ENCODE data around the gene TTC21A.

The TTC21A gene

GRCh38 chr3:39136533-39137434 is 29.3 kb downstream of the TTC21A start:
- no peaks in the 10 kb centered on the region for H3K9me3 ChIP-seq (replicated peaks; ENCODE audit: insufficient read depth, low read length)
- H3K4me2 ChIP-seq (ENCODE audit: low read depth, low read length) = no peak overlapping the region
- H3K27me3 ChIP-seq (replicated peaks; ENCODE audit: insufficient read depth, low read length) = no peaks in the 10 kb centered on the region
- no peaks in the 10 kb centered on the region for H3K4me1 ChIP-seq (ENCODE audit: low read length)
- TF ChIP-seq CTCF (IDR thresholded peaks at IDR 0.05; ENCODE audit: low read length) (no peak), EZH2phosphoT487 (IDR thresholded peaks at IDR 0.05; ENCODE audit: low read length) (no peak), EZH2 (optimal IDR thresholded peaks at IDR 0.05; ENCODE audit: low read depth, low read length) (no peak)
- no peak overlapping the region for H3K27ac ChIP-seq (ENCODE audit: low read length)
- no peak overlapping the region for H3K9ac ChIP-seq (ENCODE audit: low read length)
- no peaks in the 10 kb centered on the region for H3K79me2 ChIP-seq (ENCODE audit: low read length)
- no peaks in the 10 kb centered on the region for H4K20me1 ChIP-seq (ENCODE audit: insufficient read depth, low read length)
- no peaks in the 10 kb centered on the region for H3K36me3 ChIP-seq (replicated peaks; ENCODE audit: insufficient read depth, low read length)
- no peak for DNase-seq
- H2AFZ ChIP-seq (ENCODE audit: low read length) = no peak overlapping the region
- no peaks in the 10 kb centered on the region for H3K9me2 ChIP-seq (replicated peaks; ENCODE audit: insufficient read depth, low read length)
- no peak overlapping the region for H3K4me3 ChIP-seq (ENCODE audit: low read length)
- H3F3A ChIP-seq (ENCODE audit: insufficient read depth, low read length) = no peaks in the 10 kb centered on the region

GRCh38 chr3:39137435-39137936 is 30.0 kb downstream of the TTC21A start:
- Histone ChIP-seq H2AFZ (ENCODE audit: low read length) (no peak overlapping the region), H4K20me1 (ENCODE audit: insufficient read depth, low read length) (no peaks in the 10 kb centered on the region), H3K27ac (ENCODE audit: low read length) (no peak overlapping the region), H3K79me2 (ENCODE audit: low read length) (no peaks in the 10 kb centered on the region), H3K4me2 (ENCODE audit: low read depth, low read length) (no peak overlapping the region), H3K27me3 (replicated peaks; ENCODE audit: insufficient read depth, low read length) (no peaks in the 10 kb centered on the region), H3F3A (ENCODE audit: insufficient read depth, low read length) (no peaks in the 10 kb centered on the region), H3K4me3 (ENCODE audit: low read length) (no peak overlapping the region), H3K9ac (ENCODE audit: low read length) (no peak overlapping the region), H3K9me2 (replicated peaks; ENCODE audit: insufficient read depth, low read length) (no peaks in the 10 kb centered on the region), H3K36me3 (replicated peaks; ENCODE audit: insufficient read depth, low read length) (0 out of 2 replicates have a peak, but pooled peaks cover under 1% of the 10 kb centered on the region), H3K9me3 (replicated peaks; ENCODE audit: insufficient read depth, low read length) (no peaks in the 10 kb centered on the region), H3K4me1 (ENCODE audit: low read length) (no peaks in the 10 kb centered on the region)
- no peak for DNase-seq
- TF ChIP-seq EZH2phosphoT487 (IDR thresholded peaks at IDR 0.05; ENCODE audit: low read length) (no peak), EZH2 (optimal IDR thresholded peaks at IDR 0.05; ENCODE audit: low read depth, low read length) (no peak), CTCF (IDR thresholded peaks at IDR 0.05; ENCODE audit: low read length) (no peak)

GRCh38 chr3:39137991-39138803 is 30.7 kb downstream of the TTC21A start:
- Histone ChIP-seq H3K79me2 (ENCODE audit: low read length) (no peaks in the 10 kb centered on the region), H3K9me3 (replicated peaks; ENCODE audit: insufficient read depth, low read length) (no peaks in the 10 kb centered on the region), H3K4me3 (ENCODE audit: low read length) (no peak overlapping the region), H3K4me1 (ENCODE audit: low read length) (no peaks in the 10 kb centered on the region), H3K27ac (ENCODE audit: low read length) (no peak overlapping the region), H3K9me2 (replicated peaks; ENCODE audit: insufficient read depth, low read length) (no peaks in the 10 kb centered on the region), H3K27me3 (replicated peaks; ENCODE audit: insufficient read depth, low read length) (no peaks in the 10 kb centered on the region), H3K36me3 (replicated peaks; ENCODE audit: insufficient read depth, low read length) (0 out of 2 replicates have a peak, but pooled peaks cover 2% of the 10 kb centered on the region), H3F3A (ENCODE audit: insufficient read depth, low read length) (no peaks in the 10 kb centered on the region), H3K9ac (ENCODE audit: low read length) (no peak overlapping the region), H4K20me1 (ENCODE audit: insufficient read depth, low read length) (no peaks in the 10 kb centered on the region), H2AFZ (ENCODE audit: low read length) (no peak overlapping the region), H3K4me2 (ENCODE audit: low read depth, low read length) (no peak overlapping the region)
- no peak for DNase-seq
- TF ChIP-seq EZH2phosphoT487 (IDR thresholded peaks at IDR 0.05; ENCODE audit: low read length) (no peak), CTCF (IDR thresholded peaks at IDR 0.05; ENCODE audit: low read length) (no peak), EZH2 (optimal IDR thresholded peaks at IDR 0.05; ENCODE audit: low read depth, low read length) (no peak)
